NB4 (cell line): ENCODE data around the gene MEGF11.

Experiments
- MYC ChIP-seq: IDR thresholded peaks from 2 replicates; pipeline ENCODE4 v1.6.1; 2011; ENCODE audit warnings: low read depth, low read length
- POLR2A ChIP-seq: IDR thresholded peaks from 2 replicates; pipeline ENCODE4 v1.6.1; 2011; ENCODE audit warnings: mild to moderate bottlenecking; ENCODE audit not compliant: insufficient read length; ENCODE audit errors: extremely low read depth
- TF ChIP-seq, protein P1 (sequence below): IDR thresholded peaks from one replicate; pipeline ENCODE4 v1.5.1; 2012; ENCODE audit warnings: low read depth, low read length

DNA sequence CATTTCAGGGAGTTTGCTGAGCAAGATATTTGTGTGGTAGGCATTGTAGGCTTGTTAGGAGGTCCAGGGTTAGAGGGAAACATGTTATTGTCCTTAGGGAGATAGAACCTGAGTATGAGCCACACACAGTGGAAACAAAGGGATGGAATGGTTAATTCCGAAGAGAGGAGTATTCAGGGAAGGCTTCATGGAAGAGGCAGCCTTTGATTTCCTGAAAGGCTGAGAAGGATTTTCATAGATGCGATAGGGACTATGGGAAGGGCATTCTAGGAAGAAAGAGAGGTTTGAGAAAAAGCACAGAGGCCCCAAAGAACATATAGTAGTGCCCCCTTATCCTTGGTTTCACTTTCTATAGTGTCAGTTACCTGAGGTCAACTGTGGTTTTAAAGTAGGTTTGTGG lies 302.5 kb downstream of the MEGF11 start:
- TF ChIP-seq, protein P1, sequence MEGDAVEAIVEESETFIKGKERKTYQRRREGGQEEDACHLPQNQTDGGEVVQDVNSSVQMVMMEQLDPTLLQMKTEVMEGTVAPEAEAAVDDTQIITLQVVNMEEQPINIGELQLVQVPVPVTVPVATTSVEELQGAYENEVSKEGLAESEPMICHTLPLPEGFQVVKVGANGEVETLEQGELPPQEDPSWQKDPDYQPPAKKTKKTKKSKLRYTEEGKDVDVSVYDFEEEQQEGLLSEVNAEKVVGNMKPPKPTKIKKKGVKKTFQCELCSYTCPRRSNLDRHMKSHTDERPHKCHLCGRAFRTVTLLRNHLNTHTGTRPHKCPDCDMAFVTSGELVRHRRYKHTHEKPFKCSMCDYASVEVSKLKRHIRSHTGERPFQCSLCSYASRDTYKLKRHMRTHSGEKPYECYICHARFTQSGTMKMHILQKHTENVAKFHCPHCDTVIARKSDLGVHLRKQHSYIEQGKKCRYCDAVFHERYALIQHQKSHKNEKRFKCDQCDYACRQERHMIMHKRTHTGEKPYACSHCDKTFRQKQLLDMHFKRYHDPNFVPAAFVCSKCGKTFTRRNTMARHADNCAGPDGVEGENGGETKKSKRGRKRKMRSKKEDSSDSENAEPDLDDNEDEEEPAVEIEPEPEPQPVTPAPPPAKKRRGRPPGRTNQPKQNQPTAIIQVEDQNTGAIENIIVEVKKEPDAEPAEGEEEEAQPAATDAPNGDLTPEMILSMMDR, result no peak
- no peak for TF ChIP-seq MYC
- TF ChIP-seq POLR2A, result no peak
